ENCODE results near the gene IMP4. TPM values are rescaled to one million over a fixed set of nuclear protein-coding genes. Genes with fewer than 3 reads are reported as not detected.

IMP4 gene
- total RNA-seq, 1 donor, result 208 TPM

DNA sequence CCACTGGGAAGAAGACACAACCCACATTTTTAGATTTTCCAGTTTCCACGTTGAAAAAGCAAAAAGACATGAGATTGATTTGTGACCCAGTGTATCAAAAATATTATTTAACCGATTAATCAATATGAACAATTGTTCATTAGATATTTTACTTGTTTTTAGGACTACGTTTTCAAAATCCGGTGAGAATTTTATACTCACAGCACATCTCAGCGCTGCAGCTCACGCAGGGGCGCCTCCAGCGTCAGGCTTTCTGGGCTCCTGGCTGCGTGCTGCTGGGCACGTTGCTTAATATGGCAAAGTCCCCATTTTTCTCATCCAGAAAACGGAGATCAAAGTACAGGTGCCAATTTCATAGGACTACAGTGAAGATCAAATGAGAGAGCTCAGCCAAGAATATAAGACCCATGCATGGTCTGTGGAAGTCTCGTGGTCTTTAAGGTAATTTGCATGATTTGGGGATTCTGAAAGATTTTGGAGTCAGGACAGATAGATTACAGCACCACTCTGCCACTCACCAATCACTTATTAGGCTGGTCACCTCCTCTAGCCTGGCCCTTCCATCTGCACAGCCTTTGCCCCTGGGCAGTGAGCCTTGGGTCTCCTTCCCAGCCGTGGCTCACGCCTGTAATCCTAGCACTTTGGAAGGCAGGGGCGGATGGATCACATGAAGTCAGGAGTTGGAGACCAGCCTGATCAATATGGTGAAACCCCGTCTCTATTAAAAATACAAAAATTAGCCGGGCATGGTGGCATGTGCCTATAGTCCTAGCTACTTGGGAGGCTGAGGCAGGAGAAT lies 49.4 kb downstream of the IMP4 start:
- DNase-seq (ENCODE audit: low read depth in 2 of 3, low spot score in 2 of 3), result peak in 1 of 3 donors; percentile 29

DNA sequence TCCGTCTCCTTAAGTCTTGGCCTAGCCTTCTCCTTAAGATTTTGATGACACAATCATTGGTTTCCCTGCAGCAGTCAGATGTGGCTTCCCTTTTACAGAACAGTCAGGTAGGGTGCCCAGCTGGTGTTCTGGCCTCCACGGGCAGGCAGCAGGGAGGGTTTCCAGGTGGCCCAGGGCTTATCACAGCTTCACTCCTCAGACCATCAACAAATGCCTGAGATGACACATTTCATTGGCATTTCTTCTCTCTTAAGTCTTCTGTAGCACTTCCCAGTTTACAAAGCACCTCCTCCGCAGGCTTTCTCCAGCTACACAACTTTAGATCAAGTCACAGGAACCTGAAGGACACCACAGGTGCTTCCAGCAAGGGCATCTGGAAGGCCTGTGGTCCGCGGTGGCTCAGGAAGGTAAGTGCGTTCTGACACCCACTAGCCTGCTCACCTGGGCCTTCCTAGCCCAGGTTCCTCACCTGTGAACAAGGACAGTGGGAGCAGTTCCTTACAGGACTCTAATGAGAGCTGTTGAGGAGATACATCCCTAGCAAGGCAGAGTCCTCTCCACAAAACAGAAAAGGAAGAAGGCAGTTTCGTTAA lies 50.7 kb downstream of the IMP4 start:
- no peak for DNase-seq (ENCODE audit: low read depth in 2 of 3, low spot score in 2 of 3)

Small RNAs within 50 kb of the gene (small RNA-seq; reads per million reads assigned to genes)
- gene AC132479.1, result not detected

Other genes with a start within 250 kb of the IMP4 start
- gene POTEF, start 213.7 kb upstream of the IMP4 start, total RNA-seq, result under 0.01 TPM
- gene CCDC74B, start 197.8 kb upstream of the IMP4 start, total RNA-seq, result not detected
- gene SMPD4, start 161.3 kb upstream of the IMP4 start, total RNA-seq, result 31.0 TPM
- gene MZT2B, start 160.6 kb upstream of the IMP4 start, total RNA-seq, result 247 TPM
- not detected for gene TUBA3E, start 144.5 kb upstream of the IMP4 start, total RNA-seq
- gene PTPN18, start 13.2 kb downstream of the IMP4 start, total RNA-seq, result 56.0 TPM
- gene POTEI, start 166.4 kb downstream of the IMP4 start, total RNA-seq, result not detected
- gene CFC1B, start 178.3 kb downstream of the IMP4 start, total RNA-seq, result not detected